Hepatocyte (in vitro differentiated cells): ENCODE results near the gene INPP5F.

Experiments used
- CTCF ChIP-seq: fragments of 200-600 bp; sonication (generic); IDR thresholded peaks from 2 replicates; pipeline ENCODE4 v1.5.1; 2016; ENCODE audit warnings: antibody characterized with exemption, mild to moderate bottlenecking; ENCODE audit not compliant: poor library complexity
- EZH2 ChIP-seq: fragments of 200-600 bp; sonication (generic); IDR thresholded peaks from 2 replicates; pipeline ENCODE4 v1.6.1; 2016; ENCODE audit warnings: antibody characterized with exemption, mild to moderate bottlenecking, borderline replicate concordance

- no peak for TF ChIP-seq CTCF
- TF ChIP-seq EZH2: no peak
Measured at GRCh38 chr10:119703903-119704508, 21.8 kb upstream of the INPP5F start.
